Measurements from ENCODE around the gene CARS2. TPM values are rescaled to one million over a fixed set of nuclear protein-coding genes. Genes with fewer than 3 reads are reported as not detected.

CARS2 gene
- total and polyA plus RNA-seq, 8 donors, result 49.3 to 247 (median 75.7) TPM

GRCh38 chr13:110592665-110593064 is 113.3 kb downstream of the CARS2 start:
- Histone ChIP-seq H3K36me3 (no peaks in the 10 kb centered on the region), H3K4me1 (peaks cover 0 to 13% (median 8%) of the 10 kb centered on the region in 4 donors), H3K4me3 (no peak overlapping the region), H3K27me3 (no peaks in the 10 kb centered on the region), H3K27ac (no peak overlapping the region), H3K9me3 (no peaks in the 10 kb centered on the region)
- no peak for DNase-seq
- WGBS, 5 donors, result 76 to 89% (median 78%) methylated on average over 2 of the region's 2 CpGs
- intact Hi-C loops (cut with DNase I; ENCODE audit: low total_unique reads), result loop anchor here (10.0 kb wide), 1 partner anchor 222 kb away; no protein-coding TSS in a partner anchor
- TF ChIP-seq POLR2AphosphoS5 (IDR thresholded peaks at IDR 0.05) (no peak), POLR2A (IDR thresholded peaks at IDR 0.05) (no peak), EP300 (IDR thresholded peaks at IDR 0.05) (no peak)
- TF ChIP-seq, protein P1, sequence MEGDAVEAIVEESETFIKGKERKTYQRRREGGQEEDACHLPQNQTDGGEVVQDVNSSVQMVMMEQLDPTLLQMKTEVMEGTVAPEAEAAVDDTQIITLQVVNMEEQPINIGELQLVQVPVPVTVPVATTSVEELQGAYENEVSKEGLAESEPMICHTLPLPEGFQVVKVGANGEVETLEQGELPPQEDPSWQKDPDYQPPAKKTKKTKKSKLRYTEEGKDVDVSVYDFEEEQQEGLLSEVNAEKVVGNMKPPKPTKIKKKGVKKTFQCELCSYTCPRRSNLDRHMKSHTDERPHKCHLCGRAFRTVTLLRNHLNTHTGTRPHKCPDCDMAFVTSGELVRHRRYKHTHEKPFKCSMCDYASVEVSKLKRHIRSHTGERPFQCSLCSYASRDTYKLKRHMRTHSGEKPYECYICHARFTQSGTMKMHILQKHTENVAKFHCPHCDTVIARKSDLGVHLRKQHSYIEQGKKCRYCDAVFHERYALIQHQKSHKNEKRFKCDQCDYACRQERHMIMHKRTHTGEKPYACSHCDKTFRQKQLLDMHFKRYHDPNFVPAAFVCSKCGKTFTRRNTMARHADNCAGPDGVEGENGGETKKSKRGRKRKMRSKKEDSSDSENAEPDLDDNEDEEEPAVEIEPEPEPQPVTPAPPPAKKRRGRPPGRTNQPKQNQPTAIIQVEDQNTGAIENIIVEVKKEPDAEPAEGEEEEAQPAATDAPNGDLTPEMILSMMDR (IDR thresholded peaks at IDR 0.05), result no peak

Other genes with a start within 250 kb of the CARS2 start
- gene RAB20, start 144.4 kb downstream of the CARS2 start, total RNA-seq, result 10 to 100 TPM; 11.7 to 44.6 (median 20.0) TPM
- gene RAB20, start 144.4 kb downstream of the CARS2 start, polyA plus RNA-seq, result 10 to 100 TPM; 25.5 to 41.8 (median 36.0) TPM
- 10 to 100 TPM; 25.7 to 50.7 (median 34.4) TPM for gene NAXD, start 90.6 kb downstream of the CARS2 start, total RNA-seq
- 10 to 100 TPM; 38.4 to 44.7 (median 41.4) TPM for gene NAXD, start 90.6 kb downstream of the CARS2 start, polyA plus RNA-seq
- gene ING1, start 7.6 kb upstream of the CARS2 start, total RNA-seq, result 10 to 100 TPM in 3 of 5 donors, 1 to 10 TPM in 2; 6.4 to 88.9 (median 12.9) TPM
- gene ING1, start 7.6 kb upstream of the CARS2 start, polyA plus RNA-seq, result 1 to 10 TPM; 6.7 to 7.7 (median 7.0) TPM
- gene ANKRD10, start 209.0 kb upstream of the CARS2 start, total RNA-seq, result 100 to 1,000 TPM; 122 to 246 (median 170) TPM
- 10 to 100 TPM; 37.4 to 75.4 (median 48.7) TPM for gene ANKRD10, start 209.0 kb upstream of the CARS2 start, polyA plus RNA-seq

All from stomach (tissue), 9 donors.